ENCODE data around the gene HACD3.

DNA sequence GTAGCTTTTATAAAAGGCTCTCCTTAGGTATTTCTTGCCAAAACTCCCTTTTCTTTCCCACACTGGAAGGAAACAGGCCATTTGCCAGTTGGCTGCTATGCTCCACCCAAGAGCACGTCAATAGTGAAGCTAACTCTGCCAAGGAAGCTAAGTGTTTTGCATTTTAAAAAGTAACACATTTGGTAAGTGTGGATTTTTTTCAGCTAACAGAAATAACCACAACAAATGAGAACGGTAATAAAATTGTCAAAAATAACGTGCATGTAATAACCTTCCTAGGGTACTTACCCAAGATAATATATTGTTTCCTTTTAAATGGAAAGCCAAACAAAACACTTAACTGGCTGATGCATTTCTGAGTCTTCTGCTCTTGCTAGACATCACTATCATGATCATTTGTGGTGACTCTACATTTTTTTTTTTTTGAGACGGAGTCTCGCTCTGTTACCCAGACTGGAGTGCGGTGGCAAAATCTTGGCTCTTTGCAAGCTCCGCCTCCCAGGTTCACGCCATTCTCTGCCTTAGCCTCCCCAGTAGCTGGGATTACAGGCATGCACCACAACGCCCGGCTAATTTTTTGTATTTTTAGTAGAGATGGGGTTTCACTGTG is 17.4 kb upstream of the HACD3 start:
- TF ChIP-seq CTCF (conservative IDR thresholded peaks at IDR 0.05; ENCODE audit: low read depth, low read length) (no peak), EZH2 (IDR thresholded peaks at IDR 0.05; ENCODE audit: borderline replicate concordance, low read depth, low read length, poor library complexity, severe bottlenecking) (no peak)
